Vagina (tissue), 2 donors: ENCODE data around the gene MAPKAPK5. TPM values are rescaled to one million over a fixed set of nuclear protein-coding genes. Genes with fewer than 3 reads are reported as not detected.

Source experiments
- DNase-seq, 2 donors: peaks; one replicate each; pipeline ENCODE4 v3.0.0-alpha.2; 2017; ENCODE audit errors: extremely low spot score in 2 of 2
- H3K27ac ChIP-seq: fragments of 200-600 bp; sonication (generic); one replicate; pipeline ENCODE4 v1.5.1; 2019
- H3K27me3 ChIP-seq: fragments of 200-600 bp; sonication (generic); one replicate; pipeline ENCODE4 v1.5.1; 2019
- H3K36me3 ChIP-seq, 2 donors: fragments of 200-600 bp; sonication (generic); one replicate each; pipeline ENCODE4 v1.5.1; 2017 to 2019
- H3K4me1 ChIP-seq: fragments of 200-600 bp; sonication (generic); one replicate; pipeline ENCODE4 v1.5.1; 2019
- H3K4me3 ChIP-seq, 2 donors: fragments of 200-600 bp; sonication (generic); 1 replicate in 1 of 2; 2 replicates in 1 of 2; pipeline ENCODE4 v1.5.1; 2016 to 2019
- H3K9me3 ChIP-seq: fragments of 200-600 bp; sonication (generic); one replicate; pipeline ENCODE4 v1.5.1; 2019
- POLR2A ChIP-seq, 2 donors: fragments of 450-650 bp; IDR thresholded peaks; one replicate each; pipeline ENCODE4 v1.6.1; 2017; ENCODE audit warnings: antibody characterized with exemption in 2 of 2, mild to moderate bottlenecking in 2 of 2, moderate library complexity in 2 of 2
- POLR2AphosphoS5 ChIP-seq, 2 donors: sonication (generic); formaldehyde crosslinking; IDR thresholded peaks; one replicate each; pipeline ENCODE4 v1.9.0; 2017; ENCODE audit warnings: antibody characterized with exemption in 2 of 2, mild to moderate bottlenecking in 2 of 2, low read depth in 1 of 2; ENCODE audit not compliant: insufficient read depth in 1 of 2
- intact Hi-C: fragments of 100-400 bp; cut with DNase I; formaldehyde crosslinking; loops from one replicate; pipeline ENCODE4 v1.15.1; 2023
- total RNA-seq: library from RNA; depleted of rRNA; stranded (reverse); fragments of >200 nt; gene quantifications from one replicate; pipeline ENCODE4 v1.2.3, GENCODE V29; 2016
- TF ChIP-seq, protein P1 (sequence below), 3 experiments: fragments of 450-650 bp in 2 of 3; fragments of 200-600 bp in 1 of 3; sonication (generic) in 1 of 3; IDR thresholded peaks; one replicate each; pipeline ENCODE4 v1.5.1; 2017 to 2019; ENCODE audit warnings: antibody characterized with exemption in 3 of 3, mild to moderate bottlenecking in 2 of 3, moderate library complexity in 2 of 3

MAPKAPK5 gene
- total RNA-seq, 1 donor from 2014 or later = 35.1 TPM

- TF ChIP-seq POLR2AphosphoS5 (IDR thresholded peaks at IDR 0.05; ENCODE audit: insufficient read depth in 1 of 2, low read depth in 1 of 2) (no peak), POLR2A (IDR thresholded peaks at IDR 0.05) (no peak)
- TF ChIP-seq, protein P1, sequence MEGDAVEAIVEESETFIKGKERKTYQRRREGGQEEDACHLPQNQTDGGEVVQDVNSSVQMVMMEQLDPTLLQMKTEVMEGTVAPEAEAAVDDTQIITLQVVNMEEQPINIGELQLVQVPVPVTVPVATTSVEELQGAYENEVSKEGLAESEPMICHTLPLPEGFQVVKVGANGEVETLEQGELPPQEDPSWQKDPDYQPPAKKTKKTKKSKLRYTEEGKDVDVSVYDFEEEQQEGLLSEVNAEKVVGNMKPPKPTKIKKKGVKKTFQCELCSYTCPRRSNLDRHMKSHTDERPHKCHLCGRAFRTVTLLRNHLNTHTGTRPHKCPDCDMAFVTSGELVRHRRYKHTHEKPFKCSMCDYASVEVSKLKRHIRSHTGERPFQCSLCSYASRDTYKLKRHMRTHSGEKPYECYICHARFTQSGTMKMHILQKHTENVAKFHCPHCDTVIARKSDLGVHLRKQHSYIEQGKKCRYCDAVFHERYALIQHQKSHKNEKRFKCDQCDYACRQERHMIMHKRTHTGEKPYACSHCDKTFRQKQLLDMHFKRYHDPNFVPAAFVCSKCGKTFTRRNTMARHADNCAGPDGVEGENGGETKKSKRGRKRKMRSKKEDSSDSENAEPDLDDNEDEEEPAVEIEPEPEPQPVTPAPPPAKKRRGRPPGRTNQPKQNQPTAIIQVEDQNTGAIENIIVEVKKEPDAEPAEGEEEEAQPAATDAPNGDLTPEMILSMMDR (IDR thresholded peaks at IDR 0.05) = no peak
- no peaks in the 10 kb centered on the region for H3K27me3 ChIP-seq
- H3K4me3 ChIP-seq = no peak overlapping the region
- H3K9me3 ChIP-seq = no peaks in the 10 kb centered on the region
- intact Hi-C loops = no loop called here
- H3K27ac ChIP-seq = no peak overlapping the region
- DNase-seq = no peak
- peaks cover 0 to 74% of the 10 kb centered on the region in 2 donors for H3K36me3 ChIP-seq
- no peaks in the 10 kb centered on the region for H3K4me1 ChIP-seq
Observed at GRCh38 chr12:111870216-111870615, 28.2 kb downstream of the MAPKAPK5 start.

- Histone ChIP-seq H3K4me1 (no peaks in the 10 kb centered on the region), H3K27me3 (no peaks in the 10 kb centered on the region), H3K36me3 (peaks cover 0 to 72% of the 10 kb centered on the region in 2 donors), H3K9me3 (no peaks in the 10 kb centered on the region), H3K27ac (no peak overlapping the region), H3K4me3 (no peak overlapping the region)
- no peak for DNase-seq
- TF ChIP-seq POLR2A (IDR thresholded peaks at IDR 0.05) = no peak
- no peak for TF ChIP-seq POLR2AphosphoS5 (IDR thresholded peaks at IDR 0.05; ENCODE audit: insufficient read depth in 1 of 2, low read depth in 1 of 2)
- TF ChIP-seq, protein P1 (IDR thresholded peaks at IDR 0.05) = no peak
- intact Hi-C loops = no loop called here
Observed at GRCh38 chr12:111870706-111871105, 28.7 kb downstream of the MAPKAPK5 start.

GRCh38 chr12:111873113-111873512 lies 31.1 kb downstream of the MAPKAPK5 start:
- no peaks in the 10 kb centered on the region for H3K9me3 ChIP-seq
- H3K36me3 ChIP-seq = peaks cover 0 to 55% of the 10 kb centered on the region in 2 donors
- no peaks in the 10 kb centered on the region for H3K4me1 ChIP-seq
- H3K27me3 ChIP-seq = no peaks in the 10 kb centered on the region
- H3K4me3 ChIP-seq = no peak overlapping the region
- no peak for DNase-seq
- intact Hi-C loops = no loop called here
- TF ChIP-seq, protein P1 (IDR thresholded peaks at IDR 0.05) = no peak
- no peak for TF ChIP-seq POLR2AphosphoS5 (IDR thresholded peaks at IDR 0.05; ENCODE audit: insufficient read depth in 1 of 2, low read depth in 1 of 2)
- TF ChIP-seq POLR2A (IDR thresholded peaks at IDR 0.05) = no peak
- H3K27ac ChIP-seq = no peak overlapping the region

DNA sequence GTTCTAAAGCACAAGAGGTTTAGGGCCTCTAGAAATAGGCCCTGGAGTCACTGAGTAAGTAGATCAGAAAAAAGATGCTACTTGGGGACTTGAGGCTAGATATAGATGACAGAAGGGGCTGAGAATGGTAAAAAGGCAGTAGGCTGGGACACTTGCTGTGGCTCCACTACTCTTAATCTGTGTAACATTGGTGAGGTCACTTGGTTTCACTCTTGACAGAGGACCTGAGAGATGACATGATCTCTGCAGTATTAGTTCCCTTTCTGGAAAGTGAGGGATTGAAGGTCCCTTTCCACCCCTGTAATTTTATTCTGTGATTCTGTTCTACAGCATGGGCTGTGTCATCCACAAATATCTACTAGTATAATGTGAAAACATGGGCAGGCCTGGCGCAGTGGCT lies 39.7 kb downstream of the MAPKAPK5 start:
- intact Hi-C loops = no loop called here
- peaks cover 0 to 80% of the 10 kb centered on the region in 2 donors for H3K36me3 ChIP-seq
- no peak overlapping the region for H3K4me3 ChIP-seq
- no peaks in the 10 kb centered on the region for H3K4me1 ChIP-seq
- no peak overlapping the region for H3K27ac ChIP-seq
- no peaks in the 10 kb centered on the region for H3K27me3 ChIP-seq
- DNase-seq = no peak
- no peaks in the 10 kb centered on the region for H3K9me3 ChIP-seq
- TF ChIP-seq, protein P1 (IDR thresholded peaks at IDR 0.05) = no peak
- TF ChIP-seq POLR2AphosphoS5 (IDR thresholded peaks at IDR 0.05; ENCODE audit: insufficient read depth in 1 of 2, low read depth in 1 of 2) (no peak), POLR2A (IDR thresholded peaks at IDR 0.05) (no peak)

- DNase-seq = no peak
- intact Hi-C loops = no loop called here
- no peaks in the 10 kb centered on the region for H3K4me1 ChIP-seq
- H3K36me3 ChIP-seq = peaks cover 0 to 84% of the 10 kb centered on the region in 2 donors
- TF ChIP-seq POLR2AphosphoS5 (IDR thresholded peaks at IDR 0.05; ENCODE audit: insufficient read depth in 1 of 2, low read depth in 1 of 2) (no peak), POLR2A (IDR thresholded peaks at IDR 0.05) (no peak)
- TF ChIP-seq, protein P1 (IDR thresholded peaks at IDR 0.05) = no peak
- H3K9me3 ChIP-seq = no peaks in the 10 kb centered on the region
- no peak overlapping the region for H3K4me3 ChIP-seq
- no peak overlapping the region for H3K27ac ChIP-seq
- H3K27me3 ChIP-seq = no peaks in the 10 kb centered on the region
Observed at GRCh38 chr12:111886662-111887545, 44.9 kb downstream of the MAPKAPK5 start.
